ENCODE results near the gene GCH1. TPM values are rescaled to one million over a fixed set of nuclear protein-coding genes. Genes with fewer than 3 reads are reported as not detected.

The GCH1 gene
- total RNA-seq, 1 donor from 2014 or later = 49.9 TPM

DNA sequence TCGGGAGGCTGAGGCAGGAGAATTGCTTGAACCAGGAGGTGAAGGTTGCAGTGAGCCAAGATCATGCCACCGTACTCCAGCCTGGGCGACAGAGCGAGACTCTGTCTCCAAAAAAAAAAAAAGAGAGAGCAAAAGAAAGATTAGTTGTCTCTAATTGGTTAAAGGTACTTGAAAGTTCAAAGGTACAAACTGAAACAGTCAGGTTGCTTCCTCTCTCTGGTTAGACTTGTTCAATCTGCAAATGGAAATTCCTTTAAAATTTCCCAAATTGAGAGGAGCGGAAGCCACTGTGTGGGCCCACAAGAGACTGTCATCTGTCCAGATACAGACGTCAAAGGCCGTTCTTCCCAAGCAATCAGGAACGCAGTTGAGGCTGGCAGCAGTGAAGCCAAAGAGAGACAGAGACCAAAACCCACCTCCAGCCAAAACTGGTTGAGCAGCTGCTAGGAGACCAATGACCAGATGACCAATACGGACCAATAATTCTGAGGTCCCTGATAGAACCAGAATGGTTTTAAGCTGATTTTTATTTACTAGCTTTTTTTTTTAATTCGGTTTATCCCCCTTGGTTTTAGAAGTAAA is 63.6 kb downstream of the GCH1 start:
- H3K9me3 Mint-ChIP-seq = peaks cover 4% of the 10 kb centered on the region
- H3K27me3 Mint-ChIP-seq = no peaks in the 10 kb centered on the region
- H3K4me1 Mint-ChIP-seq = peaks cover 2% of the 10 kb centered on the region
- DNase-seq = no peak
- H3K27ac Mint-ChIP-seq = no peak overlapping the region
- intact Hi-C loops (cut with micrococcal nuclease) = no loop called here
- no peak overlapping the region for H3K4me3 Mint-ChIP-seq
- peaks cover 37% of the 10 kb centered on the region for H3K36me3 Mint-ChIP-seq (ENCODE audit: low read depth)

DNA sequence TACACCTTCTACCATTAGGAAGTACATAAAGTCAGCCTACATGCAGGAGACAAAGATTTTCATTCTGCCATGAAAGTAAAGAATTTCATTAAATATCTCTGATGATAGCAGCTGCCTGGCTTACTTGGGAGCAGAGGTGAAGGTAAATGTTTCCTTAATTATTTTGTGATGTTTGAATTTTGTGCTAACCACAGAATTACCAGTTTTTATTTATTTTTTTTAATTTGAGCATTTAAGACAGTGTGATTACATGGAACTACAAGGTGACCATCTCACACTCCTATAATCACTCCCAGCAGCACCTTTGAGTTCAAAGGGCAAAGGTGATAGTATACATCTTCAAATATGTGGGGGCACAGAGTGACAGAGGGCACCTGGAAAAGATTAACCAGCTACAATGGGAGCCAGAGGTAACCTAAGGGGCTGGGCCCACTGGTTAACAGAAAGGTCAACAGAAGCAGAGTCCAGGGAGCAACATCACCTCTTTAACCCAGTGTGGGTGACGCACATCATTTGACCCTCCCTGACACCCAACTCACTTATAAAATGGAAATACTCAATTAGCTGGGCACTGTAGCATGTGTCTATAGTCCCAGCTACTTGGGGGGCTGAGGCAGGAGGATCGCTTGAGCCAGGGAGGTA is 65.0 kb downstream of the GCH1 start:
- no peak overlapping the region for H3K27ac Mint-ChIP-seq
- H3K36me3 Mint-ChIP-seq (ENCODE audit: low read depth) = peaks cover 38% of the 10 kb centered on the region
- no peak overlapping the region for H3K4me3 Mint-ChIP-seq
- no peaks in the 10 kb centered on the region for H3K27me3 Mint-ChIP-seq
- H3K4me1 Mint-ChIP-seq = peaks cover 2% of the 10 kb centered on the region
- no peak for DNase-seq
- peaks cover 4% of the 10 kb centered on the region for H3K9me3 Mint-ChIP-seq
- intact Hi-C loops (cut with micrococcal nuclease) = no loop called here

DNA sequence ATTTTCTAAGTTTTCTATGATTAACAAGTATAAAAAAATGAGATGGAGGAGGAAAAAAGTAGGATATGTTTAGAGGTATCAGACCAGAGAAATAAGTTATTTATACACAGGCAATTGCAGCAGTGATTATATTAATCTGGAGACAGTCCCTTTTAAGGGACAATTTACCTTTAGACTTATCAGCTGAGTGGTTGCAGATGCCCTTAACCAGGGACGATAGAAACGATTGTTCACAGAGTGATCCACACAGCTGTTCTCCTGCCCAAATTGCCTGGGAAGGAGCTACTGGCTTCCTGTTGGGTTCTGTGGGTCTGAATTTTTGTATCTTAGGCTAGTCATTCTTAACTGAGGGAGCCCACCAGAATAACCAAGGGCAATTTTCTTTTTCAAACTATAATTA is 66.4 kb downstream of the GCH1 start:
- no peak overlapping the region for H3K27ac Mint-ChIP-seq
- intact Hi-C loops (cut with micrococcal nuclease) = no loop called here

DNA sequence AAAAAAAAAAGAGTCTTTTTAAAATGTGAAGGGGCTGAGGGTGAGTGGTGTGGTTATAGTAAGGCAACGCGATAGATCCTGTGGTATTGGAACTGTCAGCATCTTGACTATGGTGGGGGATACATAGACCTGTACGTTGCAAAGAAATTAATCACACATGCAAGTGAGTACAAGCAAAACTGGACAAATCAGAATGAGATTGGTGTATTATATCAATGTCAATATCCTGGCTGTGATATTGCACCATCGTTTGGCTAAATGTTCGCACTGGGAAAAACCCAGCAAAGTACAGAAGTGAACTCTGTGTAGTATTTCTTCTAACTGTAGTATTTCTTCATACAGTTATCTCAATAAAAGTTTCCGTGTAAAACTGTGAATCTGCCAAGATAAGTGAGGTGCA is 67.9 kb downstream of the GCH1 start:
- H3K36me3 Mint-ChIP-seq (ENCODE audit: low read depth) = peaks cover 13% of the 10 kb centered on the region
- DNase-seq = no peak
- peaks cover 8% of the 10 kb centered on the region for H3K9me3 Mint-ChIP-seq
- H3K4me1 Mint-ChIP-seq = peaks cover 2% of the 10 kb centered on the region
- H3K27ac Mint-ChIP-seq = no peak overlapping the region
- H3K27me3 Mint-ChIP-seq = no peaks in the 10 kb centered on the region
- no peak overlapping the region for H3K4me3 Mint-ChIP-seq
- intact Hi-C loops (cut with micrococcal nuclease) = no loop called here

More for the DNA sequence above, 66.4 kb downstream of the GCH1 start:
- Mint-ChIP-seq H3K4me3 (no peak overlapping the region), H3K9me3 (peaks cover under 1% of the 10 kb centered on the region), H3K4me1 (peaks cover 2% of the 10 kb centered on the region), H3K36me3 (ENCODE audit: low read depth) (peaks cover 28% of the 10 kb centered on the region), H3K27me3 (no peaks in the 10 kb centered on the region)
- no peak for DNase-seq

DNA sequence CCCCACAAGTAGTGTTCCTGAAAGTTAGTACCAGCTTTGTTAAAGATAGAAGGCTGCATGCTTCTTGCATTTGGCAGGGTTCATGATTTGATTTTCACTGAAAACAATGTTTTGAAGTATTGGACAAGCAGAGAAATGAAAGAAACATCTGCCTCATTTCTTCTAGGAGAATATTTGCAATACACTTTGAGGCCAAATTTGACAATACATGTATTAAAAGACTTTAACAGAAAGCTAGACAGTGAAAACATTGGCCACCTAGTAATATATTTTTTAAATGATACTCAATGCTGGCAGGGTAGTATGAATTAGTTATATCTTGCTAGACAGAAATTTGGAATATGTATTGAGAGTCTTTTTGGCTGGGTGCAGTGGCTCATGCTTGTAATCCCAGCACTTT is 68.5 kb downstream of the GCH1 start:
- H3K27me3 Mint-ChIP-seq = no peaks in the 10 kb centered on the region
- intact Hi-C loops (cut with micrococcal nuclease) = no loop called here
- H3K4me1 Mint-ChIP-seq = peaks cover 2% of the 10 kb centered on the region
- no peak for DNase-seq
- H3K4me3 Mint-ChIP-seq = no peak overlapping the region
- H3K36me3 Mint-ChIP-seq (ENCODE audit: low read depth) = peaks cover 8% of the 10 kb centered on the region
- no peak overlapping the region for H3K27ac Mint-ChIP-seq
- peaks cover 8% of the 10 kb centered on the region for H3K9me3 Mint-ChIP-seq

DNA sequence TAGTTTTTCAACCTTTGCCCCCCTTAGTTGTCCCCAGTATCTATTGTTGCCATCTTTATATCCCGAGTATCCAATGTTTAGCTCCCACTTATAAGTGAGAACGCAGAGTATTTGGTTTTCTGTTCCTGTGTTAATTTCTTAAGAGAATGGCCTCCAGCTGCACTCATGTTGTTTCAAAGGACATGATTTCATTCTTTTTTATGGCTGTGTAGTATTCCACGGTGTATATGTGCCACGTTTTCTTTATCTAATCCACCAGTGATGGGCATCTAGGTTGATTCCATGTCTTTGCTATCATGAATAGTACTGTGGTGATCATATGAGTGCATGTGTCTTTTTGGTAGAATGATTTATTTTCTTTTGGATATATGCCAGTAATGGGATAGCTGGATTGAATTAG is 72.0 kb downstream of the GCH1 start:
- no peaks in the 10 kb centered on the region for H3K27me3 Mint-ChIP-seq
- no peaks in the 10 kb centered on the region for H3K4me1 Mint-ChIP-seq
- H3K9me3 Mint-ChIP-seq = peaks cover 16% of the 10 kb centered on the region
- intact Hi-C loops (cut with micrococcal nuclease) = no loop called here
- H3K4me3 Mint-ChIP-seq = no peak overlapping the region
- no peak overlapping the region for H3K27ac Mint-ChIP-seq
- peaks cover 2% of the 10 kb centered on the region for H3K36me3 Mint-ChIP-seq (ENCODE audit: low read depth)
- DNase-seq = no peak

DNA sequence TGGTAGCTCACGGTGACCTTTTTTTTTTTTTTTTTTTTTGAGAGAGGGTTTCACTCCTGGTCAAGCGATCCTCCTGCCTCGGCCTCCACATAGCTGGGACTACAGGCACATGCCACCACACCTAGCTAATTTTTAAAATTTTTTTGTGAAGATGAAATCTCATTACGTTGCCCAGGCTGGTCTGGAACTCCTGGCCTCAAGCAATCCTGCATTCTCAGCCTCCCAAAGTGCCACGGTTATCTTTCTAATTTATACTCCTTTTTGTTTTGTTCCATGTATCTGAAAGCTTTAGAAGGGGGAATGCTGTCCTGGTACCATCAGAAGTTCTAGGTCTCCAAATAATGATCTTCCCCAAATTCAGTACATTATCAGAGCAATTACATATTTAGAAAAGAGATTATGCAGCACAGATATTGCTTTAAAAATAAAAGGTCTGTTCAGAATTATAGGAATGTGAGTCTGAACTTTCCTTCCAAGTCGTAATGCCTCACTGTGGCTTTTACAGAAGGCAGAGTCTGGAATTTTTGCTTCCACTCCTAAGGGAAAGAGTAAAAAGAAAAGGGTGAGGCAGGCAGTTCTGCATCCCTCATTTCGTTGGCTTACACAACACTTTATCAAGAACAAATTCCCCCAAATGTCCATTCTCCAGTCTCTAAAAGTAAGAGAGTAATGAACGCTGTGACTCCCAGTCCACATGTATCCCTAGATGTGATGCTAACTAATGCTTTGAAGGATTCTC is 73.0 kb downstream of the GCH1 start:
- no peak overlapping the region for H3K27ac Mint-ChIP-seq
- intact Hi-C loops (cut with micrococcal nuclease) = no loop called here
- H3K4me3 Mint-ChIP-seq = no peak overlapping the region
- no peaks in the 10 kb centered on the region for H3K4me1 Mint-ChIP-seq
- peaks cover 21% of the 10 kb centered on the region for H3K9me3 Mint-ChIP-seq
- peaks cover 2% of the 10 kb centered on the region for H3K36me3 Mint-ChIP-seq (ENCODE audit: low read depth)
- no peaks in the 10 kb centered on the region for H3K27me3 Mint-ChIP-seq
- DNase-seq = no peak

DNA sequence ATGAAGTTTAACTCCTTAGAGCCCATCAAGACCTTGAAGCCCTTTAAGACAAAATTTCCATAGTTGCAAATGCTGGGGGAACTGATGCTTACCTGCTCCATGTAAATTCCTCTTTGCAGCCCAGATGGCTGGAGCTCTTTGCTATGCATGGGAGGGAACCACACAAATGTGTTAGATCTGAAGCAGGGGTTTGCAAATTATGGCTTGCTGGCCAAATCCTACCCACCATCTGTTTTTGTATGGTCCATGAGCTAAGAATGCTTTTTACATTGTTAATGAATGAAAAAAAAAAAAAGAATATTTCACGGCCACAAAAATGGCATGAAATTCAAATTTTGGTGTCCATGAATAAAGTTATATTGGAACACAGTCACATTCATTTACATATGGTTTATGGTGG is 74.6 kb downstream of the GCH1 start:
- intact Hi-C loops (cut with micrococcal nuclease) = no loop called here

DNA sequence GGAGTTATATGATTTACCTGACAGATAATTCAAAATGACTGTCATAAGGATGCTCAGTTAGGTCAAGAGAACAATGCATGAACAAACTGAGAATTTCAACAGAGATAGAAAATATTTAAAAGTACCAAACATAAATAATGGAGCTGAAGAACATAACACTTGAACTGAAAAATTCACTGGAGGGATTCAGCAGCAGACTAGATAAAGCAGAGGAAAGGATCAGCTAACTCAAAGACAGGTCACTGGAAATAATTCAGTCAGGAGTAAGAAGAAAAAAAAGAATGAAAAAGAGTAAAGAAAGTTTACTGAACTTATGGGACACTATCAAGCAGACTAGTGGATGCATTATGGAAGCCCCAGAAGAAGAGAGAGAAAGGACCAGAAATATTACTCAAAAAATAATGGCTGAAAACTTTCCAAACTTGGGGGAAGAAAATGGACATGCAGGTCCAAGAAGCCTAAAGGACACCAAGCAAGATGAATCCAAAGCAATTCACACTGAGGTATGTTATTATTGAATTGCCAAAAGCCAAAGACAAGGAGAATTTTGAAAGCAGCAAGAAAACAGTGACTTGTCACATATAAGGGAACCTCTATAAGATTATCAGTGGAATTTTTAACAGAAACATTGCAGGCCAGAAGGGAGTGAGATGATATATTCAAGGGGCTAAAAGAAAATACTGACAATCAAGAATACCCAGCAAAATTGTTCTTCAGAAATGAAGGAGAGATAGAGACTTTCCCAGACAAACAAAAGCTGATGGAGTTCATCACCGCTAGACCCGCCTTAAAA is 78.7 kb downstream of the GCH1 start:
- intact Hi-C loops (cut with micrococcal nuclease) = no loop called here

More for the DNA sequence above, 74.6 kb downstream of the GCH1 start:
- DNase-seq = no peak
- no peak overlapping the region for H3K4me3 Mint-ChIP-seq
- H3K4me1 Mint-ChIP-seq = no peaks in the 10 kb centered on the region
- peaks cover 2% of the 10 kb centered on the region for H3K36me3 Mint-ChIP-seq (ENCODE audit: low read depth)
- H3K27ac Mint-ChIP-seq = no peak overlapping the region
- peaks cover 27% of the 10 kb centered on the region for H3K9me3 Mint-ChIP-seq
- peaks cover 3% of the 10 kb centered on the region for H3K27me3 Mint-ChIP-seq

DNA sequence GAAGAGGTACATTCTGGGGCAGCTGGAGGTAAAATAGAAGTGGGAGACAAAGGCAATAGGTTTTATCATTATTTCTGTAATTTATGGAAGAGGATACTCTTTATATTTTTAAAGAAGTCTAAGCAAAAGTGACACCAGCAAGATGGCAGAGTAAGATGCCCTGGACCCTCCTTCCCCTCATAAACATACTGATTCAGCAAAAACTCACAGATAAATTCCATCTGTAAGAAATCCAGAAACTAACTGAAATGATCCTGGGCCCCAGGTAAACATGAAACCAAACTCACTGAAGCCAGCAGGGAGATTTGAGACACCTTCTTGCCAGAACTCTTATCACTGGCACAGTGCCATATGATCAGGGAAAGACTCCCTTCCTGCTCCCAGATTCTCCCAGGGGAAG is 79.9 kb downstream of the GCH1 start:
- Mint-ChIP-seq H3K27me3 (peaks cover 22% of the 10 kb centered on the region), H3K27ac (no peak overlapping the region), H3K4me3 (no peak overlapping the region), H3K9me3 (peaks cover 19% of the 10 kb centered on the region), H3K36me3 (ENCODE audit: low read depth) (no peaks in the 10 kb centered on the region), H3K4me1 (no peaks in the 10 kb centered on the region)
- DNase-seq = no peak
- intact Hi-C loops (cut with micrococcal nuclease) = no loop called here

More for the DNA sequence above, 78.7 kb downstream of the GCH1 start:
- Mint-ChIP-seq H3K36me3 (ENCODE audit: low read depth) (no peaks in the 10 kb centered on the region), H3K9me3 (peaks cover 19% of the 10 kb centered on the region), H3K4me3 (no peak overlapping the region), H3K27me3 (peaks cover 20% of the 10 kb centered on the region), H3K27ac (no peak overlapping the region), H3K4me1 (no peaks in the 10 kb centered on the region)
- DNase-seq = no peak

DNA sequence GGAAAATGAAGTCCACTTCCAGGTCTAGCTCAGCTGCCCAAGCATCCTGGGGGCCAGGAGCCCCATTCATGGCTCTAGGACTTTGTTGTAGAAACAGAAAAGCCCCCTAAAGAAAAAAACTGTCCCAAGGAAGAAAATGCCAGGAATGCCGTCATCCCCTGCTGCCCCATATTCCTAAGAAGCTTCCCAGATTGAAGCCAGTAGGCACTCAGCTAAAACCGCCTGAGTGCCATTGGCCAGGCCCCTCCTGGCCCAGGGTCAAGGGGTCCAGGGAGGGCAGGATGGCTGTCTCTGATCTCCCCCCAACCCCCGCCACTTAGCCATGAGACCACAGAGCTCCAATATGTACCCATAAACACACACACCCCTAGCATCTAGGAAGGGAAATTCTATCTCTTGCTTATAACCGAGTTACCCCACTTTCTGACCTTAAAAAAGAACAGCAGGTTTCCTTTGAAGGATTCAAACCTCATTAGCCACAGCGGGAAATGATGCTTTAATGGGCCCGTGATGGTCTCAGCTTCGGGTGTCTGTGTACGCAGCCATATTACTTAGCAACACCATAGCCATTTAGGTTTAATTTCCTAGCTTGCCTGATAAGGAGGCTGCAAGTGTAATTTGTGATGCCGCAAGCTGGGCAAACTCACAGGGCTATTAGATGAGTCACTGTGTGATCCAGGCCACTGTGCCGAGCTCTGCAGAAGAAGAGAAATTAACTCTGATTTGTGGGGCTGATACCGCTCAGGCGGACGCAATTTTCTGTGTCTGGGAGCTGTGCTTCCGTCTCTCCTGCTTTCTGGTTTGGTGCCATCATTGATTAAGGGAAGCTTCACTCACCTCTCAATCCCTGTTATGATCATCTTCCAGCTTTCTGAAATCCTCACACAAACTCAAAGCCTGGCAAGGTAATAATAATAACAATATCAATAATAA is 84.2 kb downstream of the GCH1 start:
- no peak overlapping the region for H3K4me3 Mint-ChIP-seq
- H3K27ac Mint-ChIP-seq = no peak overlapping the region
- no peaks in the 10 kb centered on the region for H3K36me3 Mint-ChIP-seq (ENCODE audit: low read depth)
- intact Hi-C loops (cut with micrococcal nuclease) = no loop called here
- H3K9me3 Mint-ChIP-seq = no peaks in the 10 kb centered on the region
- H3K4me1 Mint-ChIP-seq = no peaks in the 10 kb centered on the region
- DNase-seq = no peak
- H3K27me3 Mint-ChIP-seq = peaks cover 20% of the 10 kb centered on the region

DNA sequence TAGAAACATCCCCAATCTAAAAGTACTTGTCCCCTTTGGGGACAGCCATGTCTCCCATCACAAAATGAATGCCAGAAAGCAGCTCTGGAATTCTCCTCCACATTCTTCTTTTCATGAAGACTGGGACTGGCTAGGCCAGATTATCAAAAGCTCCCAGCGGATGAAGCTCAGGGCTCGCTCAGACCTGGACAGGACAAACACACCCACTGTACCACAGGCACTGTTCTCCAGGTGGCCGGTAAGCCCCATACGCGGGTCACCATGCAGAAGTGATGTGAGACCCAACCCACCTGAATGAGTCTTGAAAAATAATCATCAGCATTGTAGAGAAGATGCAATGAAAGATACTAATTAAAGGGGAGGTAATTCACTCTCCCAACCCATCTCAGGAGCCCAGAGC is 85.1 kb downstream of the GCH1 start:
- no peak overlapping the region for H3K4me3 Mint-ChIP-seq
- intact Hi-C loops (cut with micrococcal nuclease) = no loop called here
- no peaks in the 10 kb centered on the region for H3K36me3 Mint-ChIP-seq (ENCODE audit: low read depth)
- no peaks in the 10 kb centered on the region for H3K4me1 Mint-ChIP-seq
- DNase-seq = no peak
- H3K27ac Mint-ChIP-seq = no peak overlapping the region
- H3K27me3 Mint-ChIP-seq = peaks cover 22% of the 10 kb centered on the region
- H3K9me3 Mint-ChIP-seq = no peaks in the 10 kb centered on the region

DNA sequence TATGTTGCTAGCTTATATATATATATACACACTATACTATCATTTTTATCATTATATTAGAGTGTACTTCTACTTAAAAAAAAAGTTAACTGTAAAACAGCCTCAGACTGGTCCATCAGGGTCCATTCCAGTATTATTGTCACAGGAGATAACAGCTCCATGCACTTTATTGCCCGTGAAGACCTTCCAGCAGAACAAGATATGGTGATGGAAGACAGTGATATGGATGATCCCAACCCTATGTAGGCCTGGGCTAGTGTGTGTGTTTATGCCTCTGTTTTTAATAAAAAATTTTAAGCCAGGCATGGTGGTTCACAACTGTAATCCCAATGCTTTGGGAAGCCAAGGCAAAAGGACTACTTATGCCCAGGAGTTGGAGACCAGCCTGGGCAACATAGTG is 86.2 kb downstream of the GCH1 start:
- H3K4me1 Mint-ChIP-seq = no peaks in the 10 kb centered on the region
- no peaks in the 10 kb centered on the region for H3K9me3 Mint-ChIP-seq
- no peak overlapping the region for H3K27ac Mint-ChIP-seq
- peaks cover 17% of the 10 kb centered on the region for H3K27me3 Mint-ChIP-seq
- no peak overlapping the region for H3K4me3 Mint-ChIP-seq
- H3K36me3 Mint-ChIP-seq (ENCODE audit: low read depth) = no peaks in the 10 kb centered on the region
- DNase-seq = no peak
- intact Hi-C loops (cut with micrococcal nuclease) = no loop called here
